Astrocyte of the cerebellum (primary cell): ENCODE results near the gene ATP11A.

Source experiments
- DNase-seq: peaks from one replicate; pipeline ENCODE4 v3.0.0-alpha.2; 2011; ENCODE audit warnings: low read depth
- H3K4me3 ChIP-seq: 2 replicates; pipeline ENCODE4 v1.5.1; 2011; ENCODE audit warnings: mild to moderate bottlenecking, low read depth, low read length, moderate library complexity
- CTCF ChIP-seq: IDR thresholded peaks from 2 replicates; pipeline ENCODE4 v1.5.1; 2012; ENCODE audit warnings: low read length, low read depth, moderate library complexity, mild to moderate bottlenecking; ENCODE audit errors: missing control alignments
- in situ Hi-C: cut with HindIII; loops from 2 replicates; pipeline ENCODE4 v1.10.0; 2017; ENCODE audit warnings: low sequenced_read_pairs

Gene ATP11A

GRCh38 chr13:112877976-112878955, 188.4 kb downstream of the ATP11A start:
- no peak overlapping the region for H3K4me3 ChIP-seq
- TF ChIP-seq CTCF = no peak
- no peak for DNase-seq
- in situ Hi-C loops = no loop called here

GRCh38 chr13:112879283-112879833, 189.5 kb downstream of the ATP11A start:
- no peak for TF ChIP-seq CTCF
- no peak overlapping the region for H3K4me3 ChIP-seq
- in situ Hi-C loops = no loop called here
- DNase-seq = no peak

- TF ChIP-seq CTCF = no peak
- no peak overlapping the region for H3K4me3 ChIP-seq
- in situ Hi-C loops = no loop called here
- no peak for DNase-seq
Measured at GRCh38 chr13:112880221-112880641, 190.4 kb downstream of the ATP11A start.

GRCh38 chr13:112880976-112881540, 191.2 kb downstream of the ATP11A start:
- H3K4me3 ChIP-seq = no peak overlapping the region
- no peak for TF ChIP-seq CTCF
- in situ Hi-C loops = no loop called here
- no peak for DNase-seq

GRCh38 chr13:112881656-112882554, 192.1 kb downstream of the ATP11A start:
- TF ChIP-seq CTCF = no peak
- in situ Hi-C loops = no loop called here
- H3K4me3 ChIP-seq = no peak overlapping the region
- DNase-seq = no peak

- DNase-seq = no peak
- no peak overlapping the region for H3K4me3 ChIP-seq
- TF ChIP-seq CTCF = no peak
- in situ Hi-C loops = no loop called here
Measured at GRCh38 chr13:112882555-112883024, 192.8 kb downstream of the ATP11A start.
